Glomerular visceral epithelial cell (primary cell): ENCODE results near the gene SLC66A2.

Experiments used
- DNase-seq: peaks from one replicate; pipeline ENCODE4 v3.0.0-alpha.2; 2016; ENCODE audit errors: extremely low spot score

Gene SLC66A2

DNA sequence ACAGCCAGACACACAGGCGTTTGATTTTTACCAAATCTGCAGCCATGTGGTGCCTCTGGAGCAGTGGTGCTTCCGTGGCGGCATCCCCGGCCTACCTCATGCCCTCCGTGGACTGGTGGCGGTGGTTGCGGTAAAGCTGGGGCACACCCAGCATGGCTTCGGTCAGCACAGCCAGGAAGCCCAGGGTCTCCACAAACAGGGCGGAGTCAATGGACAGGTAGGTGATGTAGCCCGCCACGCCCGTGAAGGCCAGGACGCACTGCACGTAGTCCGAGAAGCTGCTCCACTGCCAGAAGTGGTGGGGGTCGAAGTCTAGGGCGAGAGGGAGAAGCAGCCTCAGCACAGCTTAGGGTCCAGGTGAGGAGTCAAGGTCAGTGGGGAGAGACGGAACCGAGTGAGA is 32.4 kb downstream of the SLC66A2 start:
- no peak for DNase-seq

GRCh38 chr18:79918615-79919011 is 32.8 kb downstream of the SLC66A2 start:
- DNase-seq, result no peak

GRCh38 chr18:79917853-79918614 is 33.4 kb downstream of the SLC66A2 start:
- no peak for DNase-seq

GRCh38 chr18:79917169-79917852 is 34.1 kb downstream of the SLC66A2 start:
- no peak for DNase-seq

DNA sequence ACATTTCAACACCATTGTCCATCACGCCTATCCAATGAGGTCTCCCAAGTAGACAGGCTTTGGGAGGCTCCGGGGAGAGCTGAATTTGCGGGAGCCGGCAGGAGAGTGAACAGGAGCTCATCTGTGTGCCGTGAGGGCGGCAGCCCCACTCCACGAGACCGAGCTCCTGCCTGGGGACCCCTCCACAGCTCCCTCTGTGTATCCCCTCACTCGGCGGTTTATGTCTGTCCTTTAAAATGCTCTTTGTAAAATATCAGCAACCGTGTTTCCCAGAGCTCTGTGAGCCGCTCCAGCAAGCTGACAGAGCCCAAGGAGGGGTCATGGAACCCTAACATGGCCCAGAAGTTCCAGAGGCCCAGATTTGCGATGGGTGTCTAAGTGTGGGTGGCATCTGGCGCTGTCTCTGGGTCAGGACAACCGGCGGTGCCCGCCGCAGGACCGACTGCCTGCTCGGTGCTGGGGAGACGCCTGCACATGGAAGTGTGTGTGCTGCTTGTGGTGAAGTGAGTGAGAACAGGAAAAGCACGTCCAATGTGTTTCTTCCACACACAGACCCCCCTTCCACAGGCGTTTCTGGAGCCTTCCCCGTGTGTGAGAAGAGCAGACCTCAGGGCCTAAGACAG is 34.8 kb downstream of the SLC66A2 start:
- DNase-seq, result no peak

DNA sequence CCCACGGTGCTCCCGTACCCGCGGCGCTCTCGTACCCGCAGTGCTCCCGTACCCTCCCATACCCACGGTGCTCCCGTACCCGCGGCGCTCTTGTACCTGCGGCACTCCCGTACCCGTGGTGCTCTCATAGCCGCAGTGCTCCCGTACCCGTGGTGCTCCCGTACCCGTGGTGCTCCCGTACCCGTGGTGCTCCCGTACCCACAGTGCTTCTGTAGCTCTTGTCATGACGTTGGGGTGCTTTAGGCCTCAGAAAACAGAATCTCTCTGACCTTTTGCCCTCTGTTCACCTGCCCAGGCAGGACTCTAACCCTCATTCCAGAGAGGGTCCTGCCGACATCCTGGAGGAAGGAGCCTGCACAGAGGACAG is 35.3 kb downstream of the SLC66A2 start:
- DNase-seq, result no peak

- DNase-seq, result no peak
Measured at GRCh38 chr18:79915161-79916127, 36.0 kb downstream of the SLC66A2 start.

- no peak for DNase-seq
Measured at GRCh38 chr18:79914614-79915160, 36.8 kb downstream of the SLC66A2 start.

DNA sequence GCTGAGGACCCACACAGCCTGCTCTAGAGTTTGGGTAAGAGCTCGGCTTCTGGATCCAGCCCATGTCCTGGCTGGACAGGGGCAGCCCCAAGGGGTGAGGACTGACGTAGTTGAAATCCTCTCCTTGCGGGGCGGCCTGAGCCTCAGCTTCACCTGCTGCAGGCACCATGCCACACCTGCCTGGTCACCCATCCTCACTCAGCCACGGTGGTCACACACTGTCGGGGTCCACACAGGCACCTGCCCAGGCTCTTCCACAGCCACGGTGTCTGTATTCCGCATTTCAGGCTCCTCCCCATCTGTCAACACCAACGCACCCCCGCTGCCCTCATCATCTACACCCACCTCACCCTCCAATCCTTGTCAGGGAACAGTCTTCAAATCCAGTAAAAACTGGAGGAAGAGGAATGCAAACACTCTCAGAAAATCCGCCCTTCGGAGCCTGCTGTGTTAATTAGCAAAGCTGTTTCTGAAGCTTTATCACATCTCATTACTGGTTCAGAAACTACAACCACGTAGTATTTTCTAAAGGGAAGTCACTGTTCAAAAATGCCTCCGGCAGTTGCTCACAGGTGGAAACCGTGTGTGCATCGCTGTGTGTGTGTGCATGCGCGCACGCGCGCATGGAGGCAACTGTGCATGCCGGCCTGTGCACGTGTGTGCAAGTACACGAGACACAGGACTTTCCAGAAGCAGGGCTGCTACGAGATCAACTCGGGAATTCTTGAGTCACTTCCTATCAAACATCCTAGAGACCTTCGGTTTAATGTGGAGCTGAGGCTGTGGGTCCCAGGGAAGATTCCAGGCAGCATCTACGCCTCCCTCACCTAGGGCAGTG is 38.2 kb downstream of the SLC66A2 start:
- no peak for DNase-seq

GRCh38 chr18:79912409-79912991 is 39.0 kb downstream of the SLC66A2 start:
- DNase-seq, result no peak

GRCh38 chr18:79911344-79912270 is 39.8 kb downstream of the SLC66A2 start:
- DNase-seq, result no peak

DNA sequence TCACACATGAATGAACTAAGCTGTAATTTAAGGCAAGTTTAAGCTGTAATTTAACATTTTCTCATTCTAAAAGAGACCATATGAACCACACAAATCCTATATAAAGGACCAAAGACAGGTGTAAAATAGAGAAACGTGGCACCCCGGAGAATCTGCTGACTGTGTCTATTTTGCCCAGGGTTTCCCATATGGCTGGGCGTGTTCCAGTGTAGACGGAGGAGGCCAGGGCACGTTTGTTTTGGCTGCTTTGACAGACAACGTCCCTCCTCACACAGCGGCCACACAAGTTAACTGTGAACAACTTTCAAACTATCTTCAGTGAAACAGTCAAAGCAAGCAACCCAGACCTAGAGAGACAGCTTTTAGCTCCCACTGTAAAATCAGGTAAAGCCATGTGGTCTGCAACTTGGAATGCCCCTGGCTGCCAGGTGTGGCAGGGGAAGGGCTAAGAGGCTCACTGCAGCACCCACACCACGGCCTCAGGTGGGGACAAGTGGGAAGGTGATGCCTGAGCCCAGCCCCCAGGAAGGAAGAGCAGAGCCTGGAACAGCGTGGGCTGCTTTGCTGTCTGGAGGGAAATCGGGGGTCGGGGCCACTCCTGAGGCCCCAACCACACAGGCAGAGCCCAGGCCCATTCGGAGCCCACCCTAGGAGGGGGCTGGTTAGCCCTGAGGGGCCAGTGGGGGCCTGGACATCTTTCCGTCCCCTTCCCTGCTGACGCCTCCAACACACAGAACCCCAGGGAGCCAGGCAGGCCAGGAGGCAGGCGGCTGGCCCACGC is 40.7 kb downstream of the SLC66A2 start:
- no peak for DNase-seq

DNA sequence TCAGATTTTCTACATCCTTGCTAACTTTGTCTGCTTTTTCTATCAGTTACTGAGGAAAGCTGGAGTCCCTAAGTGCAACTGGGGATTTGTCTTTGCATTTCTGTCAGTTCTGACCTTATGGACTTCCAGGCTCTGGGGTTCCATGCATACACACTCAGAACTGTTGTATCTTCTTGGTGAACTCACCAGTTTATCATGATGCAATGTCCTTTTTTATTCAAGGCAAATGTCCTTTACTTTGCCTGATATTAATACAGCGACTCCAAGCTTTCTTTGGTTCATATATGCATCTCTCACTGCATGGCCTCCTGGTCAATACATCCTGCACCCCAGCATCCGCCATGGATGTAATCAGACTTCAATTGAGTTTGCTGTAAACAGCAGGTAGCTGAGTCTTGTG is 44.7 kb downstream of the SLC66A2 start:
- no peak for DNase-seq

- no peak for DNase-seq
Measured at GRCh38 chr18:79905993-79906392, 45.5 kb downstream of the SLC66A2 start.

DNA sequence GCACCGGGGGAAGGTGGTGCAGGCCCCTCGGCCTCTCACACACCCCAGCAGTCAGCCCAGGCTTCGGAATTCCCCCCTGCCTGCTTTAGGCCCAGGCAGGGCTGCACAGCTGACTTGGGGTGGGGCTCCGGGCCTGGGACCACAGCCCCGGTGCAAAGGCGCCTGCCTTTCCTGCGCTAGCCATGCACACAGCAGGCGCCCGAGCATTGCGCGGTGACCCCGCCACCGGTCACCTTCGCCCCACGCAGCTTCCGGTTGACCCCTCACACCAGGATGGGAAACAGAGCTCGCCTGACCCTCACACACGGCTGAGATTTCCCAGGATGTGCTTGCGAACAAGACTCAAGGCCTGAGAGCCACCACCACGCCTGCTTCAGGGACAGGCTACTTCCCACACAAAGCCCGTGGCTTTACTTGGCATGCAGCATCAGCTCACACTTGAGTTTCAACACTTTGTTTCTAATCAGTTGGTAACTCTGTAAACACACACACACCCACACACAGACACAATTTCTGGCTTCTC is 46.0 kb downstream of the SLC66A2 start:
- no peak for DNase-seq

DNA sequence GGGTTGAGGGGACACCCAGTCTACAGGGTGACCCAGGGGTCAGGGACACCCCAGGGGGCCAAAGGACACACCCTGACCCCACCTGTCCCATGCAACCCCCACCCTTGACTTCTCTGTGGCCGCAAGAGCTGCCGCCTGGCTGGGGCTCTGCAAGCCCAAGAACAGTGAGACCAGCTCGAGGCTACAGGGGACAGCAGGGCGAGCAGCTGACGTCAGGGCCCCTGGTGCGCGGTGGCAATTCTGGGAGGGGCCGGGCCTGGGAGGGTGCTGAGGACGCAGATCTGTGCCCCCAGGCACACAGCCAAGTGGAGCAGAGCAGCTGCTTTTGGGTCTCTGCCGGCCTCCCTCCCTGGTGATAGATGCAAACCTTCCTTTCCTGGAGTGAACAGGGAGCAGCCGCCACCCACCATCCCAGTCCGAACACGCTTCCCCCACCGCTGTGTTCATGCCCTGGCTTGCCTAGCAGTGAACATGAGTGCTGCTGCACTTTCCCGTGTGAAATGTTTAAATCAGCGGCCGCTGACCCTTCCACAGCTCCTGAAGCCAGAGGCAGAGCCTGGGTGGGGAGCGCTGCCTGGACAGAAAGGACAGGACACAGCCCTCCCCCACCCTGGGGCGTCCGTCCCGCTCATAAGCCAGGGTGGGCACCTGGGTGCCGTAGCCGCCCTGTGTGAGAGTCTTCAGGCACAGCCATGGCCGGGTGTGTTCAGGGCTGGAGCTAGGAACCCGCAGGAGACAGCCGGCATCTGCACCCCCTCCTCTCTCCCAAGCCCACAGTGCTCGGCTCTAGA is 46.9 kb downstream of the SLC66A2 start:
- no peak for DNase-seq

GRCh38 chr18:79903787-79904356 is 47.6 kb downstream of the SLC66A2 start:
- DNase-seq, result no peak
